ENCODE results near the gene DRAXIN.
A peak's percentile ranks its signal among the peaks of the same experiment; 100 is the strongest.

DRAXIN gene

GRCh38 chr1:11712285-11712684 is 20.8 kb downstream of the DRAXIN start:
- DNase-seq (ENCODE audit: low spot score) = no peak

GRCh38 chr1:11713095-11713494 is 21.6 kb downstream of the DRAXIN start:
- no peak for DNase-seq (ENCODE audit: low spot score)

DNA sequence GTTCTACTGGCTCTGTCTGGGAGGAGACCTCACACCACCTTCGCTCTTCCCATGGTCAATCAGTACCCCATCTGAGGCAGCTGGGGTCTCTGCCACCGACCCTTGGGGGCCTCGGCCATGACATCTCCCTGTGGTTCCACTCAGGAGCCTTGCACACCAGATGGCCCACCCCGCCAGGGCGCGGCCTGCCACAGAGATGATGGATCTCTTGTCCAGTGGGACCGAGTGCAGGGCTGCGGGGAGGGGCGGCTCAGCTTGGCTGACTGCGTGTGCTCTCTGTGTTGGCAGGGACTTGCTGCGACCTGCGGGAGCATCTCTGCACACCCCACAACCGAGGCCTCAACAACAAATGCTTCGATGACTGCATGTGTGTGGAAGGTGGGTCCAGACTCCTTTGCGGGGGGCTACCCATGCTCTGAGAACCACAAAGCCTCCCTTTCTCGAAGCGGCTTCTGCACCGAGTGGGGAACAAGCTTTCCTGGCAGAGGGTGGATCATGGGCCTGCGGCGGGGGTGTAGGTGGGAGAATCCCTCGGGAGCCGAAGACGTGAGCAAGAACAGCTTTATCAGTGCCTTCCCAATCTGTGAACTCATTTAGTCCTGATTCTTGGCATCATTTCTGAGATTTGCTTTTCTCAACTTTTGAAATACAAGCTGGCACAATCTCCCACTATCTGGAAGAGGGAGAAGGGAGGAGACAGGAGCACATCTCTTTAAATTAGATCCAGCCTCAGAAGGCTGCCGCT is 23.5 kb downstream of the DRAXIN start:
- no peak for DNase-seq (ENCODE audit: low spot score)

DNA sequence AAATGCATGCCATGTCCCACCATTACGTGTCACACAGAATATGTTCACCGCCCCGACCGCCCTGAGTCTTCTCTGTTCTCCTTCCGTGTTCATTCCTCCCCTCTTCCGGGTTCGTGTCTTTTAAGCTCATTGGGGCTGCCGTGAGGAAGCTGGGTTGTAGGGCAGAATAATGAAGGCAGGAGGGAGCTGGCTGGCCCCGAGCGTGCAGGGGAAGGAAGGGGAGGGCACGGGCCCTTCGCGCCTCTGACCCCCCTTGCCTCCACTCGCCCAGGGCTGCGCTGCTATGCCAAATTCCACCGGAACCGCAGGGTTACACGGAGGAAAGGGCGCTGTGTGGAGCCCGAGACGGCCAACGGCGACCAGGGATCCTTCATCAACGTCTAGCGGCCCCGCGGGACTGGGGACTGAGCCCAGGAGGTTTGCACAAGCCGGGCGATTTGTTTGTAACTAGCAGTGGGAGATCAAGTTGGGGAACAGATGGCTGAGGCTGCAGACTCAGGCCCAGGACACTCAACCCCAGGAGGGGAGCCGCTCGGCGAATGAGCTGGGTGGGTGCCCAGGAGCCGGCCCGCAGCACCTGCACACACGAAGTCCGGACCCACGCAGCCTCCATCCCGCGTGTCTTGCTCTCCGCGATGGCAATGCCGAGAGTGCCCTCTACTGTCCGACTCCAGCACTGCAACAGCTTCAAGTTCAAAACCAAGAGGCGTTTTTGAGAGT is 28.0 kb downstream of the DRAXIN start:
- peak; percentile 82 for DNase-seq (ENCODE audit: low spot score)

GRCh38 chr1:11720033-11720376 is 28.5 kb downstream of the DRAXIN start:
- no peak for DNase-seq (ENCODE audit: low spot score)

- no peak for DNase-seq (ENCODE audit: low spot score)
Observed at GRCh38 chr1:11720525-11720924, 29.0 kb downstream of the DRAXIN start.

- no peak for DNase-seq (ENCODE audit: low spot score)
Observed at GRCh38 chr1:11721311-11721710, 29.8 kb downstream of the DRAXIN start.

DNA sequence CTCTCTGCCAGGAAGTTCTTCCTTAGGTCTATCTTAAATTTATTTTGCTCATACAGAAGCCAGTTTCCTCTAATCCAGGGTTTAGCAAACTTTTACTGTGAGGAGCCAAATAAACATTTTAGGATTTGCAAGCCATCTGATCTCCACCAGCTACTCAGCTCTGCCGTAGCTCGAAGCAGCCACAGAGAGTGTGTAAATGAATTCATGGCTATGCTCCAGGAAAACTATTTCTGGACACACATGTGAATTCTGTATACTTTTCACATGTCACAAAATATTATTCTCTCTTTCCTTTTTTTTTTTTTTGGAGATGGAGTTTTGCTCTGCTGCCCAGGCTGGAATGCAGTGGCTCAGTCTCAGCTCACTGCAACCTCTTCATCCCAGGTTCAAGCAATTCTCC is 31.0 kb downstream of the DRAXIN start:
- no peak for DNase-seq (ENCODE audit: low spot score)

- DNase-seq (ENCODE audit: low spot score) = no peak
Observed at GRCh38 chr1:11725616-11726015, 34.1 kb downstream of the DRAXIN start.

DNA sequence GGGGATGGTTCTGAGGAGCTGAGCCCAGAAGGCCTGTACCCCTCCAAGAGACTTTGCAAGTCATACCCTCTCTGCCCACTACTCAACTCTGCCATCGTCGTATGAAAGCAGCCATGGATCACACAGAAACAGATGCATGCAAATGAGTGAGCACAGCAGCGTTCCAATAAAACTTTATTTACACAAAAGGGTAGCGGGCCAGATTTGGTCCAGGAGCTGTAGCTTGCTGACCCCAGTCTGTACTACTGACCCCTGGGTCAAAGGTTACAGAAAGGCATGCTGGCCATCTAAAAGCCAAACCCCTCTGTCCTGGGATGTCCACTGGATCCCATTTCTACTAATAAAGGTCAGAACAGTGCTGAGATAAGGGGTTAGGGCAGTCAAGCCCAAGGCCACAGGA is 35.6 kb downstream of the DRAXIN start:
- DNase-seq (ENCODE audit: low spot score) = no peak

GRCh38 chr1:11728126-11728806 is 36.8 kb downstream of the DRAXIN start:
- DNase-seq (ENCODE audit: low spot score) = no peak

DNA sequence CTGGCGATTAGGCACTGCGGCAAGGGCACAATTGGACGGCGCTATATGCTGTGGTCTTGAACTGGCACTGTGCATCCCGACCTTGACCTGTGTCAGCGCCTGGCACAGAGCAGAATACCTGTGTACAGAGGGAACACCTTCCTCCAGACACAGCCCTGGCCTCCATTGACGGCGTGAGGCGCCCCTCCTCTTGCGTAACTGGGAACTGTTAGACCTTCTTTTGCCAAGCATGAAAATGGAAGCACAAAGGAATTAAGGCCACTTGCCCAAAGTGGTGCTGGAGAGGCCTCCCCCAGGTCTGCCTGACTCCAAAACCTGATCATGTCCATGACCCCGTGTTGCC is 37.6 kb downstream of the DRAXIN start:
- DNase-seq (ENCODE audit: low spot score) = no peak

DNA sequence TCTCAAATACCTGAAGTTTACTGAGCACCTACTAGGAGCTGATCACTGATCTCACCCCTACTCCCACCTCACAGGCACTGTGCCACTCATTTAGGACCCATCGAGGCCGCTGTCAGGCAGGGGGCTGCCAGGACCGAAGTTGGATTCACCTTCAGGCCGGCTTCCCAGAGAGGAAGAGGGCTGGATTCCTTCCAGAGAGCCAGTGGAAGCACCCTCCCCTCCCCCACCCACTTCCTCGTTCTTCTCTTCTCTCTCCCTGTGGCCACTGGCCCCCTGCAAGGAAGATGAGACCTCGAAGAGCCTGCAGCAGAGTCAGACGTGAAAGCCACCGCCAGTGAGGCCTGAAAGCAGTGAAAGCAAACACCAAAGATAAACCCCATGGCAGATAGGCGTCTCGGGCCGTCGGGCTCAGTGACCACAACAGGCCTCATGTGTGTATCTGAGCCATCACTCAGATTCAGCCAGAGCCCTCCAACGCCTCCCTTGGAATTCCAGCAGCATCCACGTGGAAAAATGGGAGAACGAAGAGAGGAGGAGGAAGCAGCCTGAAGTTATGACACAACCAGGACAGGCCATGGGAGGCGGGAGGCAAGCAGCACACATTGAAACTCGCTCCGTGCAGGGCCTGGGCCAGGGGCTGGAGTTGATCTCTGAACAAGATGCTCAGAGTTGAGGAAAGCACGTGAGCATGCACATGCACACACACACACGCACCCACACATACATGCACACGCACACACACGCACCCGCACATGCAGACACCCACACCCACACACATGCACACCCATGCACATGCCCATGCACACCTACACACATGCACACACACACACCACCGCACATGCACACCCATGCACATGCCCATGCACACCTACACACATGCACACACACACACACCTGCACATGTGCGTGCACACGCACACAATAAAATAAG is 38.3 kb downstream of the DRAXIN start:
- no peak for DNase-seq (ENCODE audit: low spot score)

GRCh38 chr1:11730429-11730891 is 39.0 kb downstream of the DRAXIN start:
- no peak for DNase-seq (ENCODE audit: low spot score)

DNA sequence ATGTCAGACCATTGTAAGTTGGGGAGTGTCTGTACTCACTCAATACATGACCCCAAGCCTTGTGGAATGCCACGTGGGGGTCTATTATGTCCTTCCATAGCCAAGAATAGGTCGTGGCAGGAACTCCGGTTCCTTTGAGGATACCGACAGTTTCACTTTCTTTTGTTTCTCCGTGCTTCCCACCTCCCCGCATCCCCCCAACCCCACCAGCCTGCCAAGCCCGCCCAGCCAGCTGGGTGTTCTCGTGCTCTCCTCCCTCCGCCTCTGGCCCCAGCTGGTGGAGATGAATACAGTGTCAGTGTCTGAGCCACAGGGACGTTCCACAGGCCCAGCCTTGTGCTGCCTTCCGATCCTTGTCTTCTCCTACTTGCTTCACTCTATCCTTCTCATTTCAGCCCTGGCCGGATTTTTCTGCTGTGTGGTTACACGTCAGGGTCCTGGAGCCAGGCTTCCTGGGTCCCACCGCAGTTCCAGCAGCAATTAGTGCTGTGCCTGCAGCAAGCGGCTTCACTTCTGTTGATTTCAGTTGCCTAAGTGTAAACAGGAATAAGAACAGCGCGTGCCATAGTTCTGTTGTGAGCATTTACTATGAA is 40.3 kb downstream of the DRAXIN start:
- DNase-seq (ENCODE audit: low spot score) = no peak

DNA sequence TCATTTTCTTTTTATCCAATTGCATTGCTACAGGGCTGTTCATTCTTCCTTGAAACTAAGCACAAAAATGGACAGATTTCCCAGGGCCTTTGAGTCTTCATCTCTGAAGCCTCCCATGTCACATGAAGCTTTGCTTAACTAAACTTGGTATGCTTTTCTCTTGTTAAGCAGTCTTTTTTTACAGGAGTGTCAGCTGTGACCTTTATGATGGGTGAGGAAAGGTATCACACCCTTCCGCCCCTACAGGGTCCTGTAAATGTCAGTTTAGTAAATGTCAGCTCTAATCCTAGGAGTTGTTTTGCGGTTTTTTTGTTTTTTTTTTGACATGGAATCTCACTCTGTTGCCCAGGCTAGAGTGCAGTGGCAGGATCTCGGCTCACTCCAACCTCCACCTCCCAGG is 41.8 kb downstream of the DRAXIN start:
- DNase-seq (ENCODE audit: low spot score) = no peak

DNA sequence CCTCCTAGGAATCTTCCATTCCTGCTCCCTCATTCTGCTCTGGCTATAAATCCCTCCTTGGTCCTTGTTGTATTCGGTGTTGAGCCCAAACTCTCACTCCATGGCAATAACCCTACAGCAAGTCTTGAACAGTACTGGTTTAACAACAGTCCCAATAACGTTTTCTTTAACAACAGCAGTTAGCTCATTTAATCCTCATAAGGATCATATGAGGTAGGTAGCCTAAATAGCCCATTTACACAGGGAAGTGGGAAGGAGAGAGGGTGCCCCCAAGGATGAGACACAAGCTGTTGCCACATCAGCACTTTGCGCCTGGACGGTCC is 44.0 kb downstream of the DRAXIN start:
- no peak for DNase-seq (ENCODE audit: low spot score)

DNA sequence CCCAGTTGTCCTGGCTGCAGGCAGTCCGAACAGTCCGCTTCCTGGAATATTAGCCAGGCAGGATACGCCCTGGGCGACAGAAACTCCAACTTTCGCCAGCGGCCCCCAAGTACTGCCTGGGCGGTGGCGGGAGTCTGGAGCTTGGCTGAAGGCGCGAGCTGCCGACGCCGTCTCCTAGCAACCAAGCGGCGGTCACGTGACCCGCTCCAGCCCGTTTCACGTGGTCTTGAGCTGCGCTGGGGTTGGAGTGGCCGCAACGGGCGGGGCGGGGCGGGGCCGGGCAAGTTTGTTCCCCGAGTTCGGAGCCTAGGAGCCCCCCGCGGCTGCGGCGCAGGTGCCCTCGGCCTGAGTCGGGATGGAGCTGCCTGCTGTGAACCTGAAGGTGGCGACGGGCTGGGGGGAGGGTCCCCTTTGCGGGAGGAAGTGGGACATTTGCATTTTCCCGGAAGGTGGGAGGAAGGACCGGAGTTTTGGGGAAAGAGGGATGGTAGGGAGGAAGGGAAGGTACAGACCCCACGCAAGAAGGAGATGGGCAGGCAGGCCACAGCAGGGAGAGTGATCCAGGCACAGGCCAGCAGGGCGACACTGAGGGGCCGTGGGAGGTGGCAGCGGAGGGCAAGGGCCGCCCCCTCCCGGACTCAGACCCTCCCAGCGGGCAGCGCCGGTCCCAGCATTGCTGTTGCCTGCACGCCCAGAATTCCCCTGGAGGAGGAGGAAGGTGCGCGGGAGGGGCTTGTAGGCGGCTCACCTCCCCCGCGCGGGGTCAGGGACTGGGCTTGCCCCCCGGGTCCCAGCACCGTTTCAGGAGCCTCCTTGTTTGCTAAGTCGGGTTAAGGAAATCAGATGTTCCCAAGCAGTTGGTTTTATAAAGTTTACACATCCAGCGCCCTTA is 44.6 kb downstream of the DRAXIN start, which contains the start of gene AGTRAP:
Gene AGTRAP (plus strand): TSS at position 283 of the 892 bp plus-strand sequence. CDS start 73 bp downstream, at position 356.
- peak; percentile 96 for DNase-seq (ENCODE audit: low spot score)

DNA sequence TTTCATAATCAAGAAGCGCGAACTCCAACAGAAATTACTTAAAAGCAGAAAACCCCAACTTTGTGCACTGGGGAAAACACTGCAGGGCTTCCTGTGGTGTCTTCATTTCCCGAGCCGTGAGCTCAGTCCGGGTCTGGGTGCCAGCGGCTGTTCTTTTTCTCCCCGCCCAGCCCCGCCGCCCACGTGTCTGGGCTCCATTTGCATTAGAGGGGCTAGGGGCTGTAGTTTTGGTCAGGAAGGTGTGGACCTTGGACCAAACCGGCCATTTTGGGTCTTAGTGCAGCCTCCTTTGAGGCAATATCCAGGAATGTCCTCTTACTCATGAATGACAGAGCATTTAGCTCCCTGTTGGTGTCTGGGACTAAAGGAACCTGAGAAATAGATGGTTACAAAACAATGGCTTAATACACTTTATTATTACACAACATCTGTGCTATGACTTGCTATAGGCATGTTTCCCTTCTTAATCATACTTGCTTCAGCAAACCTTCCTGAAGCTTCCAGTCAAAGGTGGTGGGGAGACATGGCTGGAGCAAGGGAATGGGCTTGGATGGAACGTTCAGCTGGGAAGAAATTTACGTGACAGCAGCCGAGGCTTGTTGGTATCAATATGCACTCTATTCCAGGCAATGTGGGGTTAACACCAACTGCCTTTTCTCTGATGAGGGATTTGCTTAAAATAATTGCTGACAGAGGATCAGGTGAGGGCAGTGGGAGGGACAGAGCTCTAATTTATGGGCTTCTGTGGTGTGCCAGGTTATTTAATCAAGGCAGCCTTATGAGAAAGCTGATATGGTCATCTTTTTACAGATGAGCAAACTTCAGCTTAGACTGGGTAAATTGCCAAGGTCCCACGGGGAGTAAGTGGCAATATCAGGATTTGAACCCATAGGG is 45.5 kb downstream of the DRAXIN start:
- DNase-seq (ENCODE audit: low spot score) = peak; percentile 61

DNA sequence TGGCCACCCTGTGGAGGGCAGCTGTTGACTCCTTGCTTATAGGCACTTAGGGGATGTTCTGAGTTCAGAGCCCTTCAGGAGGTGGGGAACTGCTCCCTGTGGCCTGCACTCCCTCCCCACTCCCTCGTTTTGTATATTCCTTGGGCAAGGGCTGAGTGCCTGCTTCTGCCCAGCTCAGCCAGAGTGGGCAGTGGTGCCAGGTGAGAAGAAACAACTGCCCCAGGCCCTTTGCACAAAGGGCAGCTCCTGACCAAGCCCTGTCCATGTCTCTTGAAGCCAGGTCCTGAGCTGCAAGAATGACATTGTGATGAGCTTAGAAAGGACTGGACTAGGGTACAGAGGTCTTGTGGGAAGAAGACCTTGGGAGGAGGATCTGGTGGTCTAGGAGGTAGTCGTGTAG is 46.6 kb downstream of the DRAXIN start:
- DNase-seq (ENCODE audit: low spot score) = no peak
